ENCODE data around the gene LIPA.
A peak's percentile ranks its signal among the peaks of the same experiment; 100 is the strongest.
"Not testable (repeated sequence)": the region's sequence is repeated elsewhere in the genome, so short reads cannot be mapped to it uniquely, and the experiment has no call there.

LIPA gene

DNA sequence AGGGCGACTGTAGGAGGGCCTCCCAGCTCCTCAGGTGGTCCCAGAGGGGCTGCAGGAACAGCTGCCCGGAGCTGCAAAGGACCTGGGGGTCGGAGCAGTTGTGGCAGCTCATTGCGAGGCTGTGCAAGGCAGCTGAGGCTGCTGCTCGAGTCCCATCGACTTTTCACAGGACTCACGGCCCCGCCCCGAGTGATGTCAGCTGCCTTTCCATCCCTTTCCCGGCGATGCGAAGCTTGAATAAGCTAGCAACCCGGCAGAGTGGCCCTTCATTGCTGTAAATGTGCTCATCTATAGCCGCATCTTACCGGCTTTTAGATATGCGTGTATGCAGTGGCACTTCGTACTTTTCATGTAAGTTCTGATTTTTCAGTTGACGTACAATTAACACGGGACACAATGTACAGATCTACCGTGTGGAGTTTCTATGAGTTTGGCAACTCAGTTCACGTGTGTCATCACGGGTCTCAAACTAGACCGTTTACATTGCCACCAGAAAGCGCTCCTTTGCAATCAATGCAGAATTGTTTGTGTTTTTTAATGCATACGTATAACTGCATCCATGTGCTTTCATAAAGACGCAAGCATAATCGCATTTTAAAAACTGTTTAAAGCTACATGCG lies 44.3 kb downstream of the LIPA start, which contains the start of gene CH25H:
Gene CH25H, minus strand, starts transcription at position 137 of the 620 bp plus-strand sequence. Its CDS starts 25 bp downstream, at position 112.
- DNase-seq: peak; percentile 62

DNA sequence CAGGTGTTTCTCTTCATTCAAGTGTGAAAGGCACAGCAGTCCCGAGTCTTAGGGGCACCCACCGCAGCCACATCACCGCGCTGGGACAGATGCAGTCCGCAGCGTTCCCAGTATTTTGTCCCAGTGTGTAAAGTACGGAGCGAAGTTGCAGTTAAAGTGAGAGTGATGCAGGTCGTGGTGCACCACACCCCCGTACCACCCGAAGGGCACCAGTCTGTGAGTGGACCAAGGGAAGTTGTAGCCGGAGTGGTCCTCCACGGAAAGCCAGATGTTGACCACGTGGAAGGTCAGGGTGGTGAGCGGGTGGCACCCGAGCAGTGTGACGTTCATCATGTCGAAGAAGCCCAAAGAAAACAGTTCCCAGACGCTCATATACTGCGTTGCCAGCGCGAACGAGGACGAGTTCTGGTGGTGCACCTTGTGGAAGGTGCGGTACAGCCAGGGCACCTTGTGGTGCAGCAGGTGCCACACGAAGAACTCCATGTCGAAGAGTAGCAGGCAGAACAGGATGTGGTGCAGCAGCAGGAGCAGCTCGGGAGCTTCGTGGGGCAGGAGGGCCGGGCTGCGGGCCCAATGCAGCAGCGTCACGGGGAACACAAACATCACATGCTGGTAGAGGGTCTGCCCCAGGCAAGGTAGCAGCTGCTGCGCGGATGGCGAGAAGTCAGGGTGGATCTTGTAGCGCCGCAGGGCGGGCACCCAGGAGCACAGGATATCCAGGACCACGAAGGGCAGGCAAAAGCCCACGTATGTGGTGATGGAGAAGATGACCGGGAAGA lies 45.0 kb downstream of the LIPA start:
- DNase-seq: peak; percentile 62

DNA sequence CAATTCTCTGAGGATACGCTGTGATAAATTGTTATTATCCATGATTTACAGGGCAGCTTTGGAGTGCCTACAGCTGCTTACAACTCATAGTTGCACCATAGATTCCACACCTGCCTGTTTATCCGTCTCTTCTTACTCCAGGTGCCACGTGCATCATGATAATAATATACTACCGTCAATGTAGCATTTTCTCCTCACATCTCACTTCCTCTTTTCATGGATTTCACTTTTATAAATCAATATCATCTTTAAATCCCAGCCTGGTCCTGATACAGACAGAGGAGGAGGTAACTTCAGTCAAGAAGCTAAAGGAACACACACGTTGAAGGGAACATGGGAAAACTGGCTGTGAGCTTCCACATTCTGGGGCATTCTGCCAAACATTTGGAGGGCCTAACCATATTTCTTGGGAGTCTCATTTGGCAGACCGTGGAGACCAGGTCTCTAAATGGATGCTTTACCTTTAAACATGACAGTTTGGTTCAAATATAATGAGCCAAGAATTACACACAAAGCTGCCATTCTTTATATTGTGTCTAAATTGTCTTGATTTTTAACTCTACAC lies 46.9 kb downstream of the LIPA start:
- DNase-seq: no peak

DNA sequence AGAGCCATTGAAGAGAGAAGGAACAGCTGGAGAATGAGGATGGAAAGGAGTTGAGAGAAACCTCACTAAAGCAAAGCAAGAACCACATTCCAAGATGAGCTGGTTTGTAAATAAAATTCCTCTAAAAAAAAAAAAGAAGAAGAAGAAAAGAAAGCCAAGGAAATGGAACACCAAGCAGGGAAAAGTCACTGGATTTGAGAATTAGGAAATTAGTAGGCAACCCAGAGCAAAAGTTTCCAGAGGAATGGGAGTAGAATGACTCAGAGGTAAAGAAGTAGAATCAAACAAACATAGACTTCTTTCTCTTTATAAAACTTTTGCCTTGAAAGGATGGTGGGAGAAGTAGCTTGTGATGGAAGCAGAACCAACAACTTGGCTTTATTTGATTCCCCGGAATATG lies 48.3 kb downstream of the LIPA start:
- no peak for DNase-seq

DNA sequence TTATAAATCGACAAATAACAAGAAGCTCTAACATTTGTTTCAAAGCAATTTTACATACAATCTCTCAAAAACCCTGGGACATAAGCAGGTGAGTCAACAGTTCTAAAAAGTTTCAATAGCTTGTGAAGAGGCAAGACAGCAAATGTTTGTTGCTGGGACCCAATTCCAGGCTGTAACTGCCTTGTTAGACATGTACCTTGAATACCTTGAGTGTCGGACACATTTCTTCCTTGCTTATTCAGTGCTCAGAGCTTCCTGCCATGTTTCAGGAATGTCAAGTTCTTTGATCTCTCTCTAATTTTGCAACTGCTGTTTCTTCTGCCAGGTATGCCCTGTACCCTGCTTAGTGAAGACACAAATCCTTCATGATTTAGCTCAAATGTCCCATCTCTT lies 49.5 kb downstream of the LIPA start:
- no peak for DNase-seq

DNA sequence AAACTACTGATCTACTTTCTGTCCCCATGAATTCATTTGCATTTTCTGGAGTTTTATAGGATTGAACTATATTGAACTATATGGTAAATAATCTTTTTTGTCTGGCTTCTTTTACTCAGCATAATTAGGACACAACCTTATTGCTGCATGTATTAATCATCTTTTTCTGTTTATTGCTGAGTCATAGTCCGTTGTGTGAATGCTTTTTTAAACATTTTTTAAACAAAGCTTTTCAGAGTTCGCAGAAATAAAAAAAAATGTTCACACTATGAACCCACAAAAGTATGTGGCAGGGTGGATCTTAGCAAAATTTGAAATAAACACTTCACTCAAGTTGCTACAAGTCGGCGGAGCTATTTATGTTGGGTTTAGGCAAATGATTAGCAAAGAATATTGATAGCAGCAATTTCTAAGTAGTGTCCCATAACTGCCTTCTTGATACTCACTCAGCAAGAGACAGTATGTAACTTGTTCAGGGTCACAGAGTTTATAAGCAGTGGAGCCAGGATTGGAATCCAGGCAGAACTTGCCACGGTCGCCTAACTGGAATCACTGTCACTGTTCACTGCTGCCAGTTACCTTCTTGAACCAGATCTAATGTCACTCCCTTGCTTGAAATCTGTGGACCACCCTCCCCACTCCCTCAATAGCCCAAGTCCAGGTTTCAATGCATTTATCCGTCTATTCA lies 50.1 kb downstream of the LIPA start:
- no peak for DNase-seq

DNA sequence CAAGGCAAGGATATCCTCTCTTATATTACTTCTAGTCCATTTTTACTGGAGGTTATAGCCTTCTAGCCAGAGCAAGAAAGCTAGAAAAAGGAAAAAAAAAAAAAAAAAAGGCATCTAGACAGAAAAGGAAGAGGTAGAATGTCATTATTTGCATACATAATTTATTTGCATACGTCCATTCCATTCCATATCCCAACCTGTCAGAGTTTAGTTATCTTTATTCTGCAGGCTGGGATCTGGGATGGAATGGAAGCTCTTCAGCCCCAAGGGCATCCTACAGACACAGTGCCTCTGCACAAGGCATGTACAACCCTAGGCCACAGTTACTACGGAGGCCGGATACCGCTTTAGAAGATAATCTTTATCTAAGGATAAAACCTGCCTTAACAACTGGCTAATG lies 54.1 kb downstream of the LIPA start:
- no peak for DNase-seq

DNA sequence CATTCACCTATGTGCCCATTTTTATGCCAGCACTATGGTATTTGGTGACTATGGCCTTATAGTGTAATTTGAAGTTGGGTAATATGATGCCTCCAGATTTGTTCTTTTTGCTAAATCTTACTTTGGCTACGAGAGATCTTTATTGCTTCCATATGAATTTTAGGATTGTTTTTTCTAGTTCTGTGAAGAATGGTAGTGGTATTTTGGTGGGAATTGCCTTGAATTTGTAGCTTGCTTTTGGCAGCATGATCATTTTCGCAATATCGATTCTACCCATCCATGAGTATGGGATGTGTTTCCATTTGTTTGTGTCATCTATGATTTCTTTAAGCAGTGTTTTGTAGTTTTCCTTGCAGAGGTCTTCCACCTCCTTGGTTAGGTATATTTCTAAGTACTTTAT lies 60.3 kb downstream of the LIPA start:
- not testable (repeated sequence) for DNase-seq

DNA sequence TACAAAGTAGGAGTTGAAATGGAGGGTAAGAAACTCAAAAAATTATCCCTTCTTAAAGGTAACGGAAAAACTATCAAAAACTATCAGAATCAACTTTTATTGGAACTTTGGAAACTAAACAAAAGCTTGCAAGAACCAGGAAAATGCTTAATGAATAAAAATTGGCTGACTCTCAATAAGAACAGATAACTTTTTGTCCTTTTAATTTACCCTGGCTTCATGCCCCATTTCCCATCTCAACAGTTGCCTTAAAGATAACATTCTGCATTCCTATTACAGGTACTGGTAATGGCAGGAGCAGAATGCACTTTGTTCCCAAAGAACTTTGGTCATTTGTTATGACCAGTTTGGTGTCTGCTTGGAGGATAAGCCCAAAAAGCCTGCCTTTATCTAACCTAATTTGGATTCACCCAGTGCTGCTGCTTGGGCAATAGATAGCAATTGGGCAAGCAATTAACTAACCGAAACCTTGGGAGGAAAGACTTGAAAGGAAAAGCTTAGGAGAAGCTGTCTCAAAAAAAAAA lies 62.3 kb downstream of the LIPA start:
- no peak for DNase-seq

DNA sequence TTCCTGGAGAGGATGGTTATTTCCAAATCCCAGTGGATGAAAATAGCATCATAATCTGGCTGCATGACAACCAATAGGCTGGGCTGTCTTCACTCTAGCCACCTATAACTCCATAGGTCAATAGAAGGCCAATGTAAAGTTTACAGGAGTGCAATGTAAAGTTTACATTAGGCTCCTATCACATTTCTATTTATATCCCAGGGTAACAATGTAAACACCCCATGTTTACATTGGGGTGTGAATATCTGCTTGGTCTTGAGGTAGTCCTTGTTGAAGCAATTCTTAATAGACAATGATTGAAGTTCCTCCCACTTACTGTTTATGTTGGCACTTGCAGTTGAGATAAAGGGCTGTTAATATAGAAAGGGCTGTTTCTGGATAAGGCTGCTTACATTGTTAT lies 65.9 kb downstream of the LIPA start:
- no peak for DNase-seq

DNA sequence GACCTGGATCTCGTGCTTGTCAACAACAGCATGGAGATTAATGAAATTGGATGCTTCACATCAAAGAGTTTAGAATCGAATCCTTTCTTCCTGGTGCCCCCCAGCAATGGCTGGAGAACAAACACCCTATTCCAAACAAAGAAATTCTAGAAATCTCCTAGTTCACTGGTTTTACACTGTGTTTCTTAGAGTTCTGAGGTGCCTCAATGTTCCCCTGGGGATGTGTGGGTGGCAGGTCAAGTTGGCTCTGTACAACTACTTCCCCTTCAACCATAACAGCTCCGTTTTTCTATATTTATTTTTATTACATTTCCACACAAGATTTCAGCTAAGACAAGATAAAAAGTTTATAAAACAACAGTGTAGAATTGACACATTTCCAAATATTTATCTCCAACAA lies 66.9 kb downstream of the LIPA start:
- DNase-seq: no peak

DNA sequence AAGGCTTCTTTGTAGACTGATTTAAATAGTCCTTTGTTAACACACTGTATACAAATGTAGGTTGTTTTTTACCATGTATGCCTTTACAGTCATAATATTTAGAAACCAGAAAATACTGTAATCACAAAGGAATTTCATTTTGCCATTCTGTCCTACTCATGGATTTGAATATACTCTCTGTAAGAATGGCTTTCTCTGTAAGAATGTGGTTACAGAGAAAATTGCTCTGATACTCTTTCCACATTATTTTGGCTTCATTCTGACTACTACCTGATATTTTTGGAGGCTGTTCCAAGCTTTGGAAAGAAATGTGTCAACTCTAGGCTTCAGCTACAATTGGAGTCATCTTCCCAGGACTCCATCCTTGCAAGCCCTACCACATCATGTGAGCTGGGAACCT lies 68.0 kb downstream of the LIPA start:
- DNase-seq: no peak

DNA sequence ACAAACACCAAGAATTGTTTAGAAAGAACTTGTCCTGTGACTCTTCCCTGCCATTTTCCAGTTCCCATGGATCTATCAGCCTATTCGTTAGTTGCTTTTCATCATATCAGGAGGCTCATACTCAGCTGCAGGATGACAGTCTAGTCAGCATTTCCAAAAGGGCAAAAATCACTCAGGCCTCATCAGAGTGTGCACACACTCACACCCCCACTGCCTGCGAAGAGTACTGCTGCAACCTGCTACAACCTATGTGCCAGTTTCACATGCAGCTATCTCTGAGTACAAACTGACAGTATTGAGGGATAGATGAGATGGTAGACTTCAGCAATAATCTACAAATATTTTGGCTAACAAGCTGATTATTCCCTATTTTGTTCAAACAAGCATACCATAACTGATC lies 68.7 kb downstream of the LIPA start:
- no peak for DNase-seq

DNA sequence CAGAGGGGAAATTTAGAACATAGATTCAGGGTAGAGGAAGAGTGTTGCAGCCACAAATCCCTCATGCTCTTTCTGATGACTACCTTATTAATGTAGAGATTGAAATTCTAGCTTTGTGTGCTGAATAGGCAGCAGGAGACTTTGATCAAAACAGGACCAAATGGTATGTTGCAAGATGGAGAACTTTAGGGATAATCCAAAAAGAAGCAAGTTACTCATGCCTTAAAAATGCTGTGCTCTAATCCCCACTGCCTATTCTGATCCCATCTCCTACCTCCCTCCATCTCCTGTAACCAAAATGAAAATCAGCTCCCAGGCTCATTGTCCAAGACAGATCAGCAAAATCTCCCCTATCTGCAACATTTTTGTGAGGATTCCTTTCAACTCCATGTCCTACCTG lies 75.8 kb downstream of the LIPA start:
- no peak for DNase-seq

DNA sequence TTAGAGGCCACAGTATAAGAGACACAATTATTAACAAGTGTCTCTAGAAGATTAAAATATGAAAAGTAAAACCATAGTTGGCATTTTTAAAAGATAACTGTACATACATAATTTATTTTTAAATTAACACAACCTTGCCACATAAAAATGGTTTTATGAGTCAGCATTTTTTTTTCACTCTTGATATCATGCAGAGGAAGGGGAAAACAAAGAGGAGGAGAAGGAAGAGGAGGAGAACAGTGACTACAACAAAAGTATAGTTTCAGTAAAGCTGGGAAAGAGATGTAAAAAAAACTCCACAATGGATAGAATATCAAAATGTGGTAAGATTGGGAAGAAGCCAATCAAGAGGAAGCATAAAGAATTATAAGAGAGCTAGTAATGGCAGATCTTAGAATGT lies 78.5 kb downstream of the LIPA start:
- no peak for DNase-seq

DNA sequence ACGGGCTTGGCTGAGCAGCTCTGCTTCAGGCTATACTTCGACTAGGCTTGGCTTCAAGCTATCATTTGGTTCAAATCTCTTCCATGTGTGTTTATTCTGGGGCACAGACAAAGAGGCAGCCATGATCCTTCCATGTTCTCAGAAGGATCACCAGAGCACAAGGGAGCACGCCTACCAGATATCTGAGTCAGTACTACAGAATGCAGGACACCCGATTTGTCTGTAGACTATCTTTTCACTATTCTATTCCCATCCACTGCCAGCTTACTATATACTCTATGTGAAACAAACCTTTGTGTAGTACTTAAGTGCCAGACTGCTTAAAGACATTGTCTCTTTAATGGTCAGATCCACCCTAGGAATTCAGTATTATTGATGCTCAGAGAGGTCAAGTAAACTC lies 79.6 kb downstream of the LIPA start:
- DNase-seq: no peak

DNA sequence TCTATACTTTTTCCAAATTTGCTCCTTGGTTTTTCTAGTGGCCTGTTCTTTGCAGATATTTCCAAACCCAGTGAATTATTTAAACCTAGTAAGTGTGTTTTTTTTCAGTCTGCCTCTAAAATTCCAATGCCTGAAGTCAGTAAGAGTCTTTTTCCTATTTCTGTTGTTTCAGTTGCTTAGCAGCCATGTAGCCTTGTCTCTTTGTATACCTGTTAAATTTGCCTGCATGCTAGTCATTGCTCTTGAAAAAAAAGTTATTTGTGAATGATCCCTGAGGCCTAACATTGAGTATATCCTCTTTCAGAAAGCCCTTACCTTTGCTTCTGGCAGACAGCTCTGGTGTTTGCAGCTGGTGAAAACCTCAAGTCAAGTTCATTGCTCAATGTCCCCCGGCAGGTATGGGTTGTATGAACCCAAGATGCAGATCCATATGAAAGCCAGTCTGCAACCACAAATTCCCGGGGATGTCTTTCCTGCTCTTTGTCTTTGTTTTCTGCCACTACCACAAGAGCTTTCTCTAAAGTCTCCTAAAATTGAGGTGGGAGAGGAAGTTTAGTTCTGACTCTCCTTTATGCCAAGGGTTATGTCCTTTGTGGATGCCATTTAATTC lies 80.2 kb downstream of the LIPA start:
- DNase-seq: no peak

DNA sequence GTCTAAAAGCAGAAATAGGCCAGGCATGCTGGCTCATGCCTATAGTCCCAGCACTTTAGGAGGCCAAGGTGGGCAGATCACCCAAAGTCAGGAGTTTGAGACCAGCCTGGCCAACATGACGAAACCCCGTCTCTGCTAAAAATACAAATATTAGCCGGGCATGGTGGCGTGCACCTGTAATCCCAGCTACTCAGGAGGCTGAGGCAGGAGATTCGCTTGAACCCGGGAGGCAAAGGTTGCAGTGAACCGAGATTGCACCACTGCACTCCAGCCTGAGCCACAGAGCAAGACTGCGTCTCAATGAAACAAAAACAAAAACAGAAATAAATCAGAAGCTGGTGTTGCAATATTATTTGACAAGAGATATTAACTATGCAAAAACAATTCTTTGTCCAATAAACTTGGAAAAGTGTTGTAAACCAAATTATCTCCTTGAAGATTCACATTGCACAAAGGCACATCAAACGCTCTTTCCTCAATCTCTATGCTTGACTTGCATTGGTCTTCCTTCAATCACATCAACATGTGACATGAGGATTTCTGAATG lies 83.1 kb downstream of the LIPA start:
- DNase-seq: not testable (repeated sequence)

DNA sequence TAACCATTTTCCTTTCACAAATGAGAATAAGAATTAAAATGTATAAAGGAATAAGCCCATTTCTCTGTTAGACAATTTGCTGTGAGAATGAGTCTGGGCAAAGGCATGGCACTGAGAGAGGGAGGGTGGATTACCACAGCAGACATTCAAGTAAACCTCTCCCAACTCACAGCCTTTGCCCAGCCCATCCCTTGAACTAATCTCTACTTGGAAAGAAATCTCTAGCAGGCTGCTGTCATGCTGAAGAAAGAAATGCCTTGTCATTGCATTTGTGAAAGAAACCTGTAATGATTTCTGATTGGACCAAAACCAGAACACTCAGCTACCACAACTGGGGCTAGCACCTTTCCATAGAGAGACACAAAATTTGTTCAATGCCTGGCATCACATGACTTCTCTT lies 83.7 kb downstream of the LIPA start:
- DNase-seq: no peak

DNA sequence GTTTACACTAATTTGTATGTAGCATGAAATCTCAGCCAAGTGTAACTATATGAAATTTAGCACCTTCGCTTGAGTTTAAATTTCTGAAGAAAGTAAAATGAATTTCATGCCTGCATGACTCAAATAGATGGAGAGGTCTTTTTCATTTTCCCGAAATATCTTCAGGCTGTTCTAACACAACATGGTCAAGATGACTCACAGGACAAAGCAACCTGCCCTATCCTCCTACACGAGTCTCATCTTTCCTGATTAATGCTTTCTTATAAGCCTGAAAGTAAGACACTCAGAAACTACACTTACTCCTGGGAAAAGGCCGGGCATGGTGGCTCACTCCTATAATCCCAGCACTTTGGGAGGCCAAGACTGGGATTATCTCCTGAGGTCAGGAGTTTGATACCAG lies 85.7 kb downstream of the LIPA start:
- no peak for DNase-seq

DNA sequence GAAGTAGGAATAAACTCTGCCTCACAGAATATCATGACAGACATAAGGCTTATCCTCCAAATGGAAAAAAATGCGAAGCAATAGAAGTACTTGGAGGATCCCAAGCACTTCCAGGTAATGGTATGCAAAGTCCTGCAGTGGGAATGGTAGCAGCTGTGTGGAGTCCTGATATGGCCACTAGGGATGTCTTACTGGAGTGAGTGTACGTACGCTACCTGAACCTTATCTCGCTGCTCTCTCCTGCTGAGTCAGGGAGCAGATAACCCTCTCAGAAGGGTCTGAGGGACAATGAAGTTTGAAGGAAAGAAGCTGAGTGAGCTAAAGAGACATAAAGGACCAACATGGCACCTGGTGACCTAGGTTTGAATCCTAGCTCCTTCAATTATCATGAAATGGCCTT lies 86.7 kb downstream of the LIPA start:
- no peak for DNase-seq

DNA sequence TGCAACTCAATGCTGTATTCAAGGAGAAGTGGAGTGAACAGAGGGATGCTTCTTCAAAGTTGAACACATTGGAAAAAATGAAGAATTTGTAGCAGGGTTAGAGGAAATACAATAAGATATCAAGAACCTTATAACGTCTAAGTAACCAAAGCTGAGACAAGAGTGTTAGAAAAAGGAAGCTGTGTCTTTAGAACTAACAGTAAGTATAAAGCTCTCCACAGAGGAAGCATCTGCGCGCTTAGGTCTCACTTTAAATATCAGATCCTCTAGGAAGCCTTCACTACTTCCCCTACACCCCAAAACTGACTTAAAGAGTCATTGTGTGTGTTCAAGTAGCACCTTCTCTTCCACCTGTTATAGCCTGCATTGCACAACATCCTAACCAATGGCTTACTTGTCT lies 87.5 kb downstream of the LIPA start:
- no peak for DNase-seq
